IMR-90 (cell line): Measurements from ENCODE around the gene PVALEF.

Experiments used
- BHLHE40 ChIP-seq: fragments of 150-350 bp; IDR thresholded peaks from 2 replicates; pipeline ENCODE4 v1.6.1; 2016; ENCODE audit warnings: mild to moderate bottlenecking, low read depth, low read length
- CEBPB ChIP-seq: IDR thresholded peaks from 2 replicates; pipeline ENCODE4 v1.6.1; 2012; ENCODE audit warnings: low read depth, low read length, improper control_type of control experiment
- CHD1 ChIP-seq: IDR thresholded peaks from 2 replicates; pipeline ENCODE4 v1.6.1; 2012; ENCODE audit warnings: low read depth, low read length, improper control_type of control experiment
- CTCF ChIP-seq: conservative IDR thresholded peaks from 2 replicates; pipeline ENCODE4 v1.5.1; 2012; ENCODE audit warnings: mild to moderate bottlenecking, low read depth, low read length, improper control_type of control experiment
- MAFK ChIP-seq: IDR thresholded peaks from 2 replicates; pipeline ENCODE4 v1.6.1; 2012; ENCODE audit warnings: low read depth, low read length, improper control_type of control experiment
- MAZ ChIP-seq: IDR thresholded peaks from 2 replicates; pipeline ENCODE4 v1.6.1; 2012; ENCODE audit warnings: low read depth, mild to moderate bottlenecking, low read length, improper control_type of control experiment, moderate library complexity, borderline replicate concordance
- NFE2L2 ChIP-seq: fragments of 150-350 bp; IDR thresholded peaks from 2 replicates; pipeline ENCODE4 v1.6.1; 2016; ENCODE audit warnings: low read depth, mild to moderate bottlenecking, low read length
- POLR2A ChIP-seq: IDR thresholded peaks from 2 replicates; pipeline ENCODE4 v1.6.1; 2012; ENCODE audit warnings: mild to moderate bottlenecking, low read depth, low read length
- RAD21 ChIP-seq: IDR thresholded peaks from 2 replicates; pipeline ENCODE4 v1.6.1; 2012; ENCODE audit warnings: low read length, improper control_type of control experiment
- RCOR1 ChIP-seq: IDR thresholded peaks from 2 replicates; pipeline ENCODE4 v1.6.1; 2012; ENCODE audit warnings: mild to moderate bottlenecking, low read length, improper control_type of control experiment; ENCODE audit not compliant: insufficient replicate concordance
- RFX5 ChIP-seq: IDR thresholded peaks from 2 replicates; pipeline ENCODE4 v1.8.0; 2012; ENCODE audit warnings: low read depth, mild to moderate bottlenecking, low read length, moderate library complexity
- SMC3 ChIP-seq: fragments of 150-350 bp; IDR thresholded peaks from 2 replicates; pipeline ENCODE4 v1.6.1; 2016; ENCODE audit warnings: low read depth, mild to moderate bottlenecking, antibody characterized with exemption, low read length, moderate library complexity

- TF ChIP-seq CTCF (no peak), POLR2A (no peak), MAFK (no peak), RCOR1 (no peak), RAD21 (no peak), SMC3 (no peak), BHLHE40 (no peak), RFX5 (no peak), NFE2L2 (no peak), CEBPB (no peak), CHD1 (no peak), MAZ (no peak)
These were observed 57.3 kb downstream of the PVALEF start for GRCh38 chr17:81222620-81222905.
